GM13976 (cell line): Measurements from ENCODE around the gene ARHGEF37.
A peak's percentile ranks its signal among the peaks of the same experiment; 100 is the strongest.

ENCODE experiments used
- DNase-seq: peaks from one replicate; pipeline ENCODE4 v3.0.0; 2012; ENCODE audit warnings: low spot score
- CTCF ChIP-seq: IDR thresholded peaks from 2 replicates; pipeline ENCODE4 v1.5.1; 2012; ENCODE audit warnings: borderline replicate concordance, mild to moderate bottlenecking; ENCODE audit not compliant: insufficient read depth; ENCODE audit errors: extremely low read depth, missing control alignments, control extremely low read depth
- in situ Hi-C: fragments of 300-500 bp; cut with MboI; formaldehyde crosslinking; loops from one replicate; pipeline ENCODE4 v1.12.0; 2022; ENCODE audit warnings: low sequenced_read_pairs, mixed read lengths, inconsistent platforms; ENCODE audit not compliant: unreplicated experiment

ARHGEF37 gene

GRCh38 chr5:149611326-149611725, 30.0 kb downstream of the ARHGEF37 start:
- in situ Hi-C loops = no loop called here
- no peak for DNase-seq
- TF ChIP-seq CTCF = no peak

GRCh38 chr5:149614034-149614907, 33.0 kb downstream of the ARHGEF37 start:
- in situ Hi-C loops = no loop called here
- no peak for TF ChIP-seq CTCF
- no peak for DNase-seq

- DNase-seq = no peak
- in situ Hi-C loops = no loop called here
Measured at GRCh38 chr5:149615976-149616375, 34.7 kb downstream of the ARHGEF37 start.

GRCh38 chr5:149616727-149617285, 35.5 kb downstream of the ARHGEF37 start:
- in situ Hi-C loops = no loop called here

More at GRCh38 chr5:149615976-149616375, 34.7 kb downstream of the ARHGEF37 start:
- no peak for TF ChIP-seq CTCF

GRCh38 chr5:149617760-149618306, 36.5 kb downstream of the ARHGEF37 start:
- in situ Hi-C loops = no loop called here
- no peak for TF ChIP-seq CTCF
- DNase-seq = no peak

More at GRCh38 chr5:149616727-149617285, 35.5 kb downstream of the ARHGEF37 start:
- DNase-seq = no peak
- TF ChIP-seq CTCF = no peak

GRCh38 chr5:149618581-149619248, 37.4 kb downstream of the ARHGEF37 start:
- peak; percentile 59 for TF ChIP-seq CTCF
- DNase-seq = peak; percentile 76
- in situ Hi-C loops = no loop called here
